Vagina (tissue), 2 donors: ENCODE data around the gene HMX1.

Experiments
- CTCF ChIP-seq, 3 experiments: fragments of 450-650 bp in 2 of 3; fragments of 200-600 bp in 1 of 3; sonication (generic) in 1 of 3; IDR thresholded peaks; one replicate each; pipeline ENCODE4 v1.5.1; 2017 to 2019; ENCODE audit warnings: antibody characterized with exemption in 3 of 3, mild to moderate bottlenecking in 2 of 3, moderate library complexity in 2 of 3
- POLR2AphosphoS5 ChIP-seq, 2 donors: sonication (generic); formaldehyde crosslinking; IDR thresholded peaks; one replicate each; pipeline ENCODE4 v1.9.0; 2017; ENCODE audit warnings: antibody characterized with exemption in 2 of 2, mild to moderate bottlenecking in 2 of 2, low read depth in 1 of 2; ENCODE audit not compliant: insufficient read depth in 1 of 2

GRCh38 chr4:8893227-8893623 is 21.6 kb upstream of the HMX1 start:
- TF ChIP-seq POLR2AphosphoS5 (IDR thresholded peaks at IDR 0.05; ENCODE audit: insufficient read depth in 1 of 2, low read depth in 1 of 2) = no peak
- TF ChIP-seq CTCF (IDR thresholded peaks at IDR 0.05) = no peak
